SKM-1 treated with dmso at 0.1 percent for 144 hours (cell line): ENCODE data around the gene PRDM2.

ENCODE experiments used
- DNase-seq: peaks from one replicate; lab custom pipeline; 2025; ENCODE audit not compliant: unreplicated experiment; lab: John Stamatoyannopoulos, UW

PRDM2 gene

DNA sequence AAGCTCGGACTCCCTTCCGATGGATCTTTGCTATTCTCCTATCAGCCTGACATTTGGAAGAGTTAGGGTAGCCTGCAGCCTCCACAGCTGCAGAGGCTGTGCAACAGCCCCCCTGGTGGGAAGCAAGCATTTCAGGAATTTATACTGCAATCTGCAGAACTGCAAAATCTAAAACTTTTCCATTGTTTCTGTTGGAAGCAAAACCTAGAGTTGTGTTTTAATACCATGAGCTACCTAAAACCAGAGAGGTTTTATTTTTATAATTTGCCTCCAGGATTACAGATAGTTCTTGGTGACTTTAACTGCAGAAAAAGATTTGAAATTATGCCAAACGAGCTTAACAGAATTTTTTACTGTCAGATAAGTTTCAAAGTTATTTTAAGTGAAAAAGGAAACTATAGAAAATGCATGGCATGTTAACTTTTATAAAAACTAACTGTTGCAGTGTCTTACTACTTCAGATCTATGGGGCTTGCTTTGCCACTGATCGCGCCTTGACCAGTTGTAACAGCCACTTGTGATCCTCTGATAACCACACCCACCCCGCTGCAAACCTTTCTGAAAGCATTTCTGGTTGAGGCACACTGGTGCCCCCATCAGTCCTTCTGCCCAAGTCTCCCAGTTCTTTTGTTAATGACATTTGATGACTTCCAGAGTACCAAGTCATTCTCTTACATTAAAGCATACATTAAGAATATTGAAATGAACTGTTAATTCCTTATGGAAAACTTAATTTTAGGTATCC is 64.8 kb downstream of the PRDM2 start:
- DNase-seq, result no peak

DNA sequence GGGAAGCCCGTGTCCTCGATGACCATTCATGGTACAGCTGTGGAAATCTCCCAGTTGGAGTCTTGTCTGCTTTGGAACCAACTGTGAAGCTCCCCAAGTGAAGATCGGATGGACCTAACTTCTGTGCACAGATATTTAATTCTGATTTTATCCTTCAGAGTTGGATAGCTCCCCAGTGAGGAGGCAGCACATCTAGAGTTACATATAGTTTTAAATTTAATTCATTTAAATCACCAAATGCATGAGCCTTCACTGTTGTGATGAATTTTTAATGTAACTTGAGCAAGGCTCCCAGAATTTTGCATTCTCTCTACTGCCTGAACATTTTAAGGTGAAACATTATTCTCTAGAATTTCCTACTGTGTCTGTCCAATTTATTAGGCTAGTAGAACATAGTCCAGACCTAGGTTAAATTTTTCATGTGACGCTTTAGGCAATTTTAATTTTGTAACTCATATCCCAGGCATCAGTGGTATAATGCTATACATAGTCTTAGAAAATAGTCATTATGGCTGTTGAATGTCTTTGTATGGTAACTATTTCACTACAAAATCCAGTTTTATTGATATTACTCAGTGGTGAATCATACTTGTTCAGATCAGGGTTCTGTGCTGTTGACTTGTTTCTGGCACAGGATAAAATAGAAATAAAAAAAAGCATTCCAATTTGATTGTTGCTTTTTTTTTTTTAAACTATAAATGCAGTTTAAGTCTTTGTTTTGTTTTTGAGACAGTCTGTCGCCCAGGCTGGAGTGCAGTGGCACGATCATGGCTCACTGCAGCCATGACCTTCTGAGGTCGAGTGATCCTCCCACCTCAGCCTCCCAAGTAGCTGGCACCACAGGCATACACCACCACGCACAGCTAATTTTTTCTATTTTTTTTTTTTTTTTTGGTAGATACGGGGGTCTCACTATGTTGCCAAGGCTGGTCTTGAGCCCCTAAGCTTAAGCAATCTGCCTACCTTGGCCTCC is 66.9 kb downstream of the PRDM2 start:
- DNase-seq, result no peak

DNA sequence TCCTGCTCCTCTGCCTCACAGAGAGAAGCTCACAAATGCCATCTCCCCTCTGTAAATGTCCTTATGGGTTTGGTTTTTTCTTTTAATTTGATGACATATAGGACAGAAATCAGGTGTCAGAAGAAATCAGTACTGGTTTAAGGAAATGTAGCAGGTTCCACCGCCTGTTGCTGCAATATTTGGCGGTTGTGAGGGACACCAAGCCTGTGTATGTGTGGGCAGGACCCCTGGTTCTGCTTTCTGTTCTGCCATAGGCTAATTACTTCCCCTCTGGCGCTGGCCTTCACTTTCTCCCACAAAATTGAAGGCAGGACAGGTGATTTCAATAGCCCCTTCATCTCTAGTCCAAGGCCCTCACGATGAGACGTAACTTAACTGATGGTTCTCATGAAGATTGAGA is 69.2 kb downstream of the PRDM2 start:
- DNase-seq, result no peak

DNA sequence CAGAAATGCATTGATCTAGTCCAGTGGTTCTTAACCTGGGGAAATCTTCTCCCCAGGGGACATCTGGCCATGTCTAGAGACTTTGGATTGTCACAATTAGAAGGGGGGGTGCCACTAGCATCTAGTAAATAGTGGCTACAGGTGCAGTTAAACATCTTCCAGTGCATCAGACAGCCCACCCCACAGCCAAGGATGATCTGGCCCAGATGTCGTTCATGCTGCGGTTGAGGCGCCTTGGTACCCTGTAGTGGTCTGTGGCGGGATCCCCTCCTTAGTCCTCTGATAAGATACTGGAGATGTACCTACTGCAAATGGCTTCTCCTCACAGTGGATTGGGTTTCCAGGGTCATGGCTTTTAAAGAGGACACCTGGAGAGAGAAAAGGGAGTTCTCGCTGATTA is 69.8 kb downstream of the PRDM2 start:
- DNase-seq, result no peak

DNA sequence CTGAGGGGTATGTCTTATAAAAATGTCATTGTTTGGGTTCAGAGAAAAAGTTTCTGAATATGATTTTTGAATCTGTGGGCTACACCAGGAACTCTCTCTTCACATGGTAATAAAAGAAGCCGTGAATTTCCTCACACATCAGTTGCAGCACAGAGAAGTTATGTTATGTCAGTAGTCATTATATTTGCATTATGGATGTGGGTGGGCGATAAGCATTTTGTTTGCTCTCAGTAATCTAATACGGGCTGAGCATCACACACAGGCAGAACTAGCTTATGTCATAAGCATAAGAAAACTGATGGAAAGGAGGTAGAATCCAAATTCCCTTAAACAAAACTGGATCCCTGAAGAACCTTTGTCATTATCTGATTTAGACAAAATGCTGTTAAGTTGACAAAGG is 70.8 kb downstream of the PRDM2 start:
- DNase-seq, result no peak

DNA sequence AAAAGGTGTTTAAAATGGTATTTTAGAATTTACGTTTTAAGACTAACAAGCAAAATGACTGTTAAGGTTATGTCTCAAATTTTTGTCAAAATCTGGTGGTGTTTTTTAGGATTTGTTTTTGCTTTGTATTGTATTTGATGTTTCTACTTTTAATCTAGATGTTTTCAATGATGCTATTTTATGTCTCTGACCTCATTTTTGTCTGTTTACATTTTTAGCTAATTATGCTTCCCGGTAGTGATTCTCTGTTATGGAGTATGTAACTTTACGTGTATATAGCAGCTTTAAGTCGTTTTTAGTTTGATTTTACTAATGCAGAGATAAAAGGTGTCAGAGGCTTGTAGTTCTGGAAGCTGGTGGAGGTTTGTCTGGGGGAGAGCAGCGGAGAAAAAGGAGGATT is 71.8 kb downstream of the PRDM2 start:
- DNase-seq, result no peak

DNA sequence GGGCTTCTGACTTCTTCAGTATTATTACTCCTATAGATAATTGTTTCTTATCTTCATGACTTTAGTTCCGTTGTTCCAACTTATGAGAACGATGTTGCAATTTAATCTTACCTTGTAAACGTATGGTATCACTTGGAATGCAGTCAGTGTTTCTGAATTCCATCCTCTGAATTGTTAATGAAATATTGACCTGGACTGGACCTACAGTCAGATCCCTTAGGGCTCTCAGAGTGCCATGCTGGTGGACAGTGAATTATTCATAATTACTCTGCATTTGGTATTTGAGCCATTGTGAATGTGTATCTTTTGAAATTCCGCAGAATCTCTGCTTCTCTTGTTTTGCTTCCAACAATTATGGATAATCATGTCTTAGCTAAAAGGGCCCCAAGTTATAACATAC is 72.3 kb downstream of the PRDM2 start:
- DNase-seq, result no peak

DNA sequence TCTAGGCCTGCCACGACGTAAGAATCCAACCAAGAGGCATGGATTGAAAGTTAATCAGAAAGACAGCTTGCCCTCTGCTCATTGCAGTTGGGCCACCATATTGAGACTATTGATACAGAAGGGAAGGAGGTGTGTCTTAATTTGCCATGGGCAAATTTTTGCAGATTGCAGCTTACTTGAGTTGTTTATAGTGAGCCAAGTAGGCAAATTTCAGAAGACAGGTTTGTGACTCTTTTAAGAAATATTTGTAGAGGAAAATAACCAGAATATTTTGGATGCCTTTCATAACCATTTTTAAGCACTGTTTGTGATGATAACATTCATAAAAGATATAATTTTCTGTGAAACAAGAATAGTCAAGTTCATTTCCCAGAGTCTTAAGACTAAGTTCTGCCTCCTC is 74.1 kb downstream of the PRDM2 start:
- no peak for DNase-seq

DNA sequence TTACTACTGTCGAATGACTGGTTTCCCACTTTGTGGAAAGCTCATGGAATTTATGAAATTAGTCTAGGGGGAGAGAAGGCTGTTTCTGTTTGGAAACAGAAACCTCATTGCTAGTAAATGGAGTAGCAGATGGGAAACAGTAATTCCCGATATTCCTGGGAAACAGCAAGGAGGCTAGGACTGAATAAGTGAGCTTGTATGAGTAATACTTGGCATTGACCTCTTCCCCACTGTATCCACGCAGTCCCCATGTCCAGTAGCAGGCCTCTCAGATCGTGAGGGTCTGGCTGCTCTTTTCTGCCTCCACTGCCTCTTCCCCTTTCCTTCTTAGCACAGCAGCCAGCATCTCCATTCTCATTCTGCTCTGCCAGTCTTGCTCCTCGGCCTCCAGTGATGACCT is 75.5 kb downstream of the PRDM2 start:
- no peak for DNase-seq

DNA sequence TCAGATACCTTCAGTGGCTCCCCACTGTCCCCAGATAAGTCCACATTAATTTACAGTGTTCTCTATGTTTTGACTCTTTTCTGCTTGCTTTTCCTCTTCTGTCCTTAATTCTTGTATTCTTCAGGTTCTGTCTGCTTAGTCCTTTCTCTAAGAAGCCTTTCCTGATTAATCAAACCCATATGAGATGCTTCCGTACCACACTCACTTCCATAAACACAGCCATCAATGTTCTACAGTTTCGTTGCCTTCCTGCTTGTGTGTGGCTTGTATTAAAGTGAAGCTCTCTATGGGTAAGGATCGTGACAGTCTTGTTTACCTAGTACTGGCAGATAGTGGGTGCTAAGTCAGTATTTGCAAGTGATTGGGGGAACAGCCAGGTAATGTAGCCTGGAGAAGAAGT is 75.9 kb downstream of the PRDM2 start:
- DNase-seq, result no peak

DNA sequence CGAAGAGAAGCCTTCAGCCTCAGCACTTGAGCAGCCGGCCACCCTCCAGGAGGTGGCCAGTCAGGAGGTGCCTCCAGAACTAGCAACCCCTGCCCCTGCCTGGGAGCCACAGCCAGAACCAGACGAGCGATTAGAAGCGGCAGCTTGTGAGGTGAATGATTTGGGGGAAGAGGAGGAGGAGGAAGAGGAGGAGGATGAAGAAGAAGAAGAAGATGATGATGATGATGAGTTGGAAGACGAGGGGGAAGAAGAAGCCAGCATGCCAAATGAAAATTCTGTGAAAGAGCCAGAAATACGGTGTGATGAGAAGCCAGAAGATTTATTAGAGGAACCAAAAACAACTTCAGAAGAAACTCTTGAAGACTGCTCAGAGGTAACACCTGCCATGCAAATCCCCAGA is 78.4 kb downstream of the PRDM2 start:
- DNase-seq, result no peak

DNA sequence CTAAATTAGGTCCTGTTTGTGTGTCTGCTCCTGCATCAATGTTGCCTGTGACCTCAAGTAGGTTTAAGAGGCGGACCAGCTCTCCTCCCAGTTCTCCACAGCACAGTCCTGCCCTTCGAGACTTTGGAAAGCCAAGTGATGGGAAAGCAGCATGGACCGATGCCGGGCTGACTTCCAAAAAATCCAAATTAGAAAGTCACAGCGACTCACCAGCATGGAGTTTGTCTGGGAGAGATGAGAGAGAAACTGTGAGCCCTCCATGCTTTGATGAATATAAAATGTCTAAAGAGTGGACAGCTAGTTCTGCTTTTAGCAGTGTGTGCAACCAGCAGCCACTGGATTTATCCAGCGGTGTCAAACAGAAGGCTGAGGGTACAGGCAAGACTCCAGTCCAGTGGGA is 79.9 kb downstream of the PRDM2 start:
- no peak for DNase-seq

DNA sequence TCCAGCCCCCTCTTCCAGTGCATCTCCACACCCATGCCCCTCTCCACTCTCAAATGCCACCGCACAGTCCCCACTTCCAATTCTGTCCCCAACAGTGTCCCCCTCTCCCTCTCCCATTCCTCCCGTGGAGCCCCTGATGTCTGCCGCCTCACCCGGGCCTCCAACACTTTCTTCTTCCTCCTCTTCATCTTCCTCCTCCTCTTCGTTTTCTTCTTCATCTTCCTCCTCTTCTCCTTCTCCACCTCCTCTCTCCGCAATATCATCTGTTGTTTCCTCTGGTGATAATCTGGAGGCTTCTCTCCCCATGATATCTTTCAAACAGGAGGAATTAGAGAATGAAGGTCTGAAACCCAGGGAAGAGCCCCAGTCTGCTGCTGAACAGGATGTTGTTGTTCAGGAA is 80.8 kb downstream of the PRDM2 start:
- no peak for DNase-seq

DNA sequence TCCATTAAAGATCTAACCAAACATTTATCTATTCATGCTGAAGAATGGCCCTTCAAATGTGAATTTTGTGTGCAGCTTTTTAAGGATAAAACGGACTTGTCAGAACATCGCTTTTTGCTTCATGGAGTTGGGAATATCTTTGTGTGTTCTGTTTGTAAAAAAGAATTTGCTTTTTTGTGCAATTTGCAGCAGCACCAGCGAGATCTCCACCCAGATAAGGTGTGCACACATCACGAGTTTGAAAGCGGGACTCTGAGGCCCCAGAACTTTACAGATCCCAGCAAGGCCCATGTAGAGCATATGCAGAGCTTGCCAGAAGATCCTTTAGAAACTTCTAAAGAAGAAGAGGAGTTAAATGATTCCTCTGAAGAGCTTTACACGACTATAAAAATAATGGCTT is 81.2 kb downstream of the PRDM2 start:
- DNase-seq, result no peak

DNA sequence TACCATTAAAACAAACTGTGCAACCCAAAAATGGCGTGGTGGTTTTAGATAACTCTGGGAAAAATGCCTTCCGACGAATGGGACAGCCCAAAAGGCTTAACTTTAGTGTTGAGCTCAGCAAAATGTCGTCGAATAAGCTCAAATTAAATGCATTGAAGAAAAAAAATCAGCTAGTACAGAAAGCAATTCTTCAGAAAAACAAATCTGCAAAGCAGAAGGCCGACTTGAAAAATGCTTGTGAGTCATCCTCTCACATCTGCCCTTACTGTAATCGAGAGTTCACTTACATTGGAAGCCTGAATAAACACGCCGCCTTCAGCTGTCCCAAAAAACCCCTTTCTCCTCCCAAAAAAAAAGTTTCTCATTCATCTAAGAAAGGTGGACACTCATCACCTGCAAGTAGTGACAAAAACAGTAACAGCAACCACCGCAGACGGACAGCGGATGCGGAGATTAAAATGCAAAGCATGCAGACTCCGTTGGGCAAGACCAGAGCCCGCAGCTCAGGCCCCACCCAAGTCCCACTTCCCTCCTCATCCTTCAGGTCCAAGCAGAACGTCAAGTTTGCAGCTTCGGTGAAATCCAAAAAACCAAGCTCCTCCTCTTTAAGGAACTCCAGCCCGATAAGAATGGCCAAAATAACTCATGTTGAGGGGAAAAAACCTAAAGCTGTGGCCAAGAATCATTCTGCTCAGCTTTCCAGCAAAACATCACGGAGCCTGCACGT is 82.1 kb downstream of the PRDM2 start:
- DNase-seq, result no peak

DNA sequence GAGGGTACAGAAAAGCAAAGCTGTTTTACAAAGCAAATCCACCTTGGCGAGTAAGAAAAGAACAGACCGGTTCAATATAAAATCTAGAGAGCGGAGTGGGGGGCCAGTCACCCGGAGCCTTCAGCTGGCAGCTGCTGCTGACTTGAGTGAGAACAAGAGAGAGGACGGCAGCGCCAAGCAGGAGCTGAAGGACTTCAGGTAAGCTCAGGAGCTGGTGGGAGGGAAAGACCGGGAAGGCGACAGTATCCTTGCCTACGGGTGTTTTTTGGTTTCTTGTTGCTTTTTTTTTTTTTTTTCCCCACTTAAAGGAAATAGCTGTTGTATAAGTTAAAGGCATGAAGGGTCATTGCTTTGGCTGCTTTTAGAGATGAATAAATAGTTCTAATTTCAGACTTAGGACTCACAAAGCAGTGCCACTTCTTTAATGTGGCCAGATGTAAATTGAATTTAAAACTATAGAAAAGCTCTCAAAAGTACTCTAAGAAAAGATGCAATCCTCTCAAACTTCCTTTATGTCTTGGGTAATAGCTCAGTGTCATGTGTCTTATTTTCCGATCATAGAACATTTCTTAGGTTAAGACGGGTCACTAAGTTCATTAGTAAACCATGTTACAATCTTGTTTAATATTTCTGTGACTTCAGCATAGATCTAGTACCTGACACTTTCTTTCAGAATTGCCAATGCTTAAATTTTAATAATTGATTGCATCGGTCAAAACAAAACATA is 82.8 kb downstream of the PRDM2 start:
- DNase-seq, result no peak

DNA sequence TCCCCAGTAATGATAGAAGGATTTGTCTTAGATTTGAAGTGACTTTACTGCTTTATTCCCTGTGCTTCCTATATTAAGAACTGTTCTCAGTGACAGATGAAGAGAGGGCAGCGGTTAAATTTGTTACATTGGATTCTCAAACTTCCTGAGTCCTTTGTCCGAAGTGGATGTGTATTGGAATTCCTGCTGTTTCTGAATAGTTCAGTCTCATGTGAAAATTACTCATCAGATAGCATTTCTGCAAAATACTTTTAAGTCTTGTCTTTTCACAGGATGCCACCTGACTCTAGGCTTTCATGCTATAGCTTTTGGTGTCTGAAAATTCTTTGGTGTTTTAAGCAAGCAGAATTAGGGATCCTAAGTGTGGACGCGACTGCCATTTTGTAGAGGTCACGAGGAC is 83.6 kb downstream of the PRDM2 start:
- no peak for DNase-seq

DNA sequence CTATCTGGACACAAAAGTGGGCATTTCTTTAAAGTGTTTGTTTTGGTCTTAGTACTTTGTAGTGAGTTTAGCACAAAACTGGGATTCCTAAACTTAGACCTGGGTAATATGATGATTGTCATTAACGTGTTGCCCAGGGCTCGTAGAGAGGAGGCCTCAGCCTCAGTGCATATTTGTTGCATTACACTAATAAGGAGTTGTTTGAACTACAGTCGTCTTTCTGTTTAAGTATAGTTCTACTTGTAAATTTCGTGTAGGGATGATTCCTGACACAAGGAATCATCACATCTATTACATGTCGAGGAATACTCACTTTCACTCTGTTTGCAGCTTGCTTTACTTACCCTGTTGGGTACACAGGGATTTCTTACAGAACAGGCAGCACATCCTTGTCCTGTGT is 85.0 kb downstream of the PRDM2 start:
- DNase-seq, result no peak

DNA sequence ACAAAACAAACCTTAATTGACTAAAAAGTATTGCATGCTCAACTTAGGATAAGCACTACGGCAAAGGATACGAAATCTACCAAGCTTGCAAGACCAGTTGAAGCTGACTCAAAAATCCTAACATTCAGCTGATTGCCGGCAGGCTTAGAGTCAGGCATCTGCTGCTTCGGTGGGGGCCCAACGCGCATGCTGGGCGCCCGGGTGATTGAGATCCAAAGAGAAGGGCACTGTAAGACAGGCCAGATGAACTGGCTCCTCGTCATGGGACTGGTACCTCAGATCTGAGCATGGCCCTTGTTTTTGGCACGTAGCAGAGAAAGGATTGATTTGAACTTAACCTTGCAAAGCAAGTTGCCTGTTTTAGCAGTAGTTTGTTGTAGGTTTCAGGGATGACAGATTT is 86.6 kb downstream of the PRDM2 start:
- DNase-seq, result no peak

DNA sequence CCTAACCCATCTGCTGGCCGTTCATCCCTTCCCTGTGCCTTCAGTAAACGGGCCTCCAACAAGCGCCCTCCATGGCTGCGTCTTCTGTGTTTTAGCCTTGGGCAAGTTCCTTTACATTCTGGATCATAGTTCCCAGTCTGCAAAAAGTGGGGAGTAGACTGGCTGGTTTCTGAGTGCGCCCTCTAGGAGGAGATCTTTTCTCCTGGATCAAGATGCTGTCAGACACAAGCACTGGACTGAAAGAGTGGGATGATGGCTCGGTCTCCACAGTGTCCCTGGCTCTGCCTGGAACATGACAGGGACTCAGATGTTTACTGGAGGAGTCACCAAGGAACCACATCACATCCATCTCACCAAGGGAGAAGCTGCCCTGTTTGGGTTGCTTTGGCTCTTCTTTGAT is 88.8 kb downstream of the PRDM2 start:
- no peak for DNase-seq
